ENCODE data around the gene GPR17. TPM values are rescaled to one million over a fixed set of nuclear protein-coding genes. Genes with fewer than 3 reads are reported as not detected.

The GPR17 gene
- polyA plus RNA-seq, 1 donor (not counting 4 experiments of a cell fraction or from before 2014, with no cell fraction given) = not detected

DNA sequence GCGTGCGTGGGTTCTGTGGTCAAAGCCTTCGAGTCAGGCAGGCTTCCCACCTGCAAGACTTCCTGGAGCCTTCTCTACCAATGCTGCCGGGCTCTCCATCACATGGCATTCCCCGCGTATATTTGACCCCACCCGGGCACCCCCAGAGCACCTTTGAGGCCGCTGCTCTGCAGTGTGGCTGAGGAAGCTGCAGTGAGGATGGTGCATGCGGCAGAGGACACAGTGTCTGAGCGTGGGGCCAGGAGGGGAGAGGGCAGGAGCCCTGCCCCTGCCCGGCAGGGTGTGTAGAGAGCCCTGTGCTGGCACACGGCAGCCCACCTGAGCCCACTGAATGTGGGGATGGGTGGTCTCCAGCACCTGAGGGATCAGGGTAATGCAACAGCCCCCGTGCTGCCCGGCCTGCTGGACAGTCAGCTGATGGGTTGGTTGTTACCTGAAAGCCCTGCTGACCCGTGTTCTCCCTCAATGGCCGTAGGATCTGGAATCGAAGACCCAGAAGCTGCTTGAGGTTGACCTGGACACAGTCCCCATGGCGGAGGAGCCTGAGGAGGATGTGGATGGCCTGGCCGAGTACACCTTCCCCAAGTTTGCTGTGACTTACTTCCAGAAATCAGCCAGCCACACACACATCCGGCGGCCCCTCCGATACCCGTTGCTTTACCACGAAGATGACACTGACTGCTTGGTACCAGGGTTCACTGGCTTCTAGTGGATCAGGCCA, 36.8 kb upstream of the GPR17 start:
- Histone ChIP-seq H3K79me2 (ENCODE audit: control insufficient read depth, insufficient read depth, low read length) (no peaks in the 10 kb centered on the region), H3K27ac (ENCODE audit: control insufficient read depth, insufficient read depth, low read length) (no peak overlapping the region), H3K4me2 (ENCODE audit: control insufficient read depth, extremely low read depth, insufficient read depth, low read depth, low read length) (no peak overlapping the region), H4K20me1 (ENCODE audit: control insufficient read depth, extremely low read depth, insufficient read depth, low read length) (no peaks in the 10 kb centered on the region), H3K4me3 (ENCODE audit: control insufficient read depth in 2 of 3, extremely low read depth in 1 of 3, insufficient read depth in 2 of 3, low read depth in 1 of 3, low read length in 3 of 3) (no peak overlapping the region), H3K9me1 (ENCODE audit: control insufficient read depth, extremely low read depth, insufficient read depth, low read length) (no peaks in the 10 kb centered on the region), H3K27me3 (ENCODE audit: control insufficient read depth, extremely low read depth, insufficient read depth, low read length) (peaks cover 3% of the 10 kb centered on the region), H3K4me1 (ENCODE audit: control insufficient read depth, extremely low read depth, insufficient read depth, low read length) (no peaks in the 10 kb centered on the region), H3K36me3 (ENCODE audit: control insufficient read depth in 2 of 2, extremely low read depth in 1 of 2, insufficient read depth in 2 of 2, low read length in 2 of 2) (no peaks in the 10 kb centered on the region), H3K9me3 (ENCODE audit: control insufficient read depth, low read depth, low read length) (no peaks in the 10 kb centered on the region), H3K9ac (ENCODE audit: control insufficient read depth, extremely low read depth, insufficient read depth, low read length) (no peak overlapping the region), H2AFZ (ENCODE audit: control insufficient read depth, low read length) (no peak overlapping the region)
- DNase-seq (ENCODE audit: low read depth, low spot score) (no peak), FAIRE-seq (no peak)
- TF ChIP-seq, protein P1, sequence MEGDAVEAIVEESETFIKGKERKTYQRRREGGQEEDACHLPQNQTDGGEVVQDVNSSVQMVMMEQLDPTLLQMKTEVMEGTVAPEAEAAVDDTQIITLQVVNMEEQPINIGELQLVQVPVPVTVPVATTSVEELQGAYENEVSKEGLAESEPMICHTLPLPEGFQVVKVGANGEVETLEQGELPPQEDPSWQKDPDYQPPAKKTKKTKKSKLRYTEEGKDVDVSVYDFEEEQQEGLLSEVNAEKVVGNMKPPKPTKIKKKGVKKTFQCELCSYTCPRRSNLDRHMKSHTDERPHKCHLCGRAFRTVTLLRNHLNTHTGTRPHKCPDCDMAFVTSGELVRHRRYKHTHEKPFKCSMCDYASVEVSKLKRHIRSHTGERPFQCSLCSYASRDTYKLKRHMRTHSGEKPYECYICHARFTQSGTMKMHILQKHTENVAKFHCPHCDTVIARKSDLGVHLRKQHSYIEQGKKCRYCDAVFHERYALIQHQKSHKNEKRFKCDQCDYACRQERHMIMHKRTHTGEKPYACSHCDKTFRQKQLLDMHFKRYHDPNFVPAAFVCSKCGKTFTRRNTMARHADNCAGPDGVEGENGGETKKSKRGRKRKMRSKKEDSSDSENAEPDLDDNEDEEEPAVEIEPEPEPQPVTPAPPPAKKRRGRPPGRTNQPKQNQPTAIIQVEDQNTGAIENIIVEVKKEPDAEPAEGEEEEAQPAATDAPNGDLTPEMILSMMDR (optimal IDR thresholded peaks at IDR 0.05 in 1 of 3, IDR thresholded peaks at IDR 0.05 in 1 of 3, conservative IDR thresholded peaks at IDR 0.05 in 1 of 3; ENCODE audit: extremely low read depth in 1 of 3, insufficient read depth in 2 of 3, low read length in 3 of 3) = no peak
- no peak for TF ChIP-seq EZH2 (IDR thresholded peaks at IDR 0.05; ENCODE audit: low read length)
- dilution Hi-C loops (cut with MboI; ENCODE audit: extremely low pct_ligation_motif_present, low sequenced_read_pairs) = no loop called here

DNA sequence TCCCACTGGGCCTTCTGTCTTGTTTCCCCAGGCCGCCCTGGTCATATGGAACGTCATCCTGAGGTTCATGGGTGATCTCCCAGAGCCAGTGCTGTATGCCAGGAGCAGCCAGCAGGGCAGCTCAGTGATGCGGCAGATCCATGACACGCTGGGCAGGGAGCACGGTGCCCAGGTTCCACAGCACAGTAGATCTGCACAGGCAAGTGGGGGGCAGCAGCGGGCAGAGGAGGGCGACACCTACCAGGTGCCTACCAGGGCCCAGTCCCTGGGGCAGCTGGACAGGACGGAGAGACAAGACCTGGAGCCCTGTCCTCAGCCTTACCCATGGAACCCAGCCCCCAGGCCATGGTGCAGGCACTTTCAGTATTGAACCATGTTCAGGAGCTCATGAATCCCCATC, 36.1 kb upstream of the GPR17 start:
- peaks cover 3% of the 10 kb centered on the region for H3K27me3 ChIP-seq (ENCODE audit: control insufficient read depth, extremely low read depth, insufficient read depth, low read length)
- H3K9ac ChIP-seq (ENCODE audit: control insufficient read depth, extremely low read depth, insufficient read depth, low read length) = no peak overlapping the region
- no peaks in the 10 kb centered on the region for H3K9me1 ChIP-seq (ENCODE audit: control insufficient read depth, extremely low read depth, insufficient read depth, low read length)
- no peaks in the 10 kb centered on the region for H3K9me3 ChIP-seq (ENCODE audit: control insufficient read depth, low read depth, low read length)
- DNase-seq (ENCODE audit: low read depth, low spot score) (no peak), FAIRE-seq (no peak)
- H3K27ac ChIP-seq (ENCODE audit: control insufficient read depth, insufficient read depth, low read length) = no peak overlapping the region
- H2AFZ ChIP-seq (ENCODE audit: control insufficient read depth, low read length) = no peak overlapping the region
- H3K4me3 ChIP-seq (ENCODE audit: control insufficient read depth in 2 of 3, extremely low read depth in 1 of 3, insufficient read depth in 2 of 3, low read depth in 1 of 3, low read length in 3 of 3) = no peak overlapping the region
- no peak overlapping the region for H3K4me2 ChIP-seq (ENCODE audit: control insufficient read depth, extremely low read depth, insufficient read depth, low read depth, low read length)
- dilution Hi-C loops (cut with MboI; ENCODE audit: extremely low pct_ligation_motif_present, low sequenced_read_pairs) = no loop called here
- no peaks in the 10 kb centered on the region for H3K79me2 ChIP-seq (ENCODE audit: control insufficient read depth, insufficient read depth, low read length)
- no peaks in the 10 kb centered on the region for H3K4me1 ChIP-seq (ENCODE audit: control insufficient read depth, extremely low read depth, insufficient read depth, low read length)
- no peaks in the 10 kb centered on the region for H3K36me3 ChIP-seq (ENCODE audit: control insufficient read depth in 2 of 2, extremely low read depth in 1 of 2, insufficient read depth in 2 of 2, low read length in 2 of 2)
- TF ChIP-seq EZH2 (IDR thresholded peaks at IDR 0.05; ENCODE audit: low read length) = no peak
- TF ChIP-seq, protein P1 (optimal IDR thresholded peaks at IDR 0.05 in 1 of 3, IDR thresholded peaks at IDR 0.05 in 1 of 3, conservative IDR thresholded peaks at IDR 0.05 in 1 of 3; ENCODE audit: extremely low read depth in 1 of 3, insufficient read depth in 2 of 3, low read length in 3 of 3) = no peak
- no peaks in the 10 kb centered on the region for H4K20me1 ChIP-seq (ENCODE audit: control insufficient read depth, extremely low read depth, insufficient read depth, low read length)

All from keratinocyte (primary cell).